Mesangial cell (primary cell): ENCODE measurements around the gene MTG2. TPM values are rescaled to one million over a fixed set of nuclear protein-coding genes. Genes with fewer than 3 reads are reported as not detected.

Source experiments
- total RNA-seq: library from RNA; depleted of rRNA; stranded (reverse); fragments of >200 nt; gene quantifications from 2 replicates; pipeline ENCODE4 v1.2.3, GENCODE V29; 2015

The MTG2 gene, protein sequence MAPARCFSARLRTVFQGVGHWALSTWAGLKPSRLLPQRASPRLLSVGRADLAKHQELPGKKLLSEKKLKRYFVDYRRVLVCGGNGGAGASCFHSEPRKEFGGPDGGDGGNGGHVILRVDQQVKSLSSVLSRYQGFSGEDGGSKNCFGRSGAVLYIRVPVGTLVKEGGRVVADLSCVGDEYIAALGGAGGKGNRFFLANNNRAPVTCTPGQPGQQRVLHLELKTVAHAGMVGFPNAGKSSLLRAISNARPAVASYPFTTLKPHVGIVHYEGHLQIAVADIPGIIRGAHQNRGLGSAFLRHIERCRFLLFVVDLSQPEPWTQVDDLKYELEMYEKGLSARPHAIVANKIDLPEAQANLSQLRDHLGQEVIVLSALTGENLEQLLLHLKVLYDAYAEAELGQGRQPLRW
- 22.6 and 27.4 TPM in 2 replicates for total RNA-seq

DNA sequence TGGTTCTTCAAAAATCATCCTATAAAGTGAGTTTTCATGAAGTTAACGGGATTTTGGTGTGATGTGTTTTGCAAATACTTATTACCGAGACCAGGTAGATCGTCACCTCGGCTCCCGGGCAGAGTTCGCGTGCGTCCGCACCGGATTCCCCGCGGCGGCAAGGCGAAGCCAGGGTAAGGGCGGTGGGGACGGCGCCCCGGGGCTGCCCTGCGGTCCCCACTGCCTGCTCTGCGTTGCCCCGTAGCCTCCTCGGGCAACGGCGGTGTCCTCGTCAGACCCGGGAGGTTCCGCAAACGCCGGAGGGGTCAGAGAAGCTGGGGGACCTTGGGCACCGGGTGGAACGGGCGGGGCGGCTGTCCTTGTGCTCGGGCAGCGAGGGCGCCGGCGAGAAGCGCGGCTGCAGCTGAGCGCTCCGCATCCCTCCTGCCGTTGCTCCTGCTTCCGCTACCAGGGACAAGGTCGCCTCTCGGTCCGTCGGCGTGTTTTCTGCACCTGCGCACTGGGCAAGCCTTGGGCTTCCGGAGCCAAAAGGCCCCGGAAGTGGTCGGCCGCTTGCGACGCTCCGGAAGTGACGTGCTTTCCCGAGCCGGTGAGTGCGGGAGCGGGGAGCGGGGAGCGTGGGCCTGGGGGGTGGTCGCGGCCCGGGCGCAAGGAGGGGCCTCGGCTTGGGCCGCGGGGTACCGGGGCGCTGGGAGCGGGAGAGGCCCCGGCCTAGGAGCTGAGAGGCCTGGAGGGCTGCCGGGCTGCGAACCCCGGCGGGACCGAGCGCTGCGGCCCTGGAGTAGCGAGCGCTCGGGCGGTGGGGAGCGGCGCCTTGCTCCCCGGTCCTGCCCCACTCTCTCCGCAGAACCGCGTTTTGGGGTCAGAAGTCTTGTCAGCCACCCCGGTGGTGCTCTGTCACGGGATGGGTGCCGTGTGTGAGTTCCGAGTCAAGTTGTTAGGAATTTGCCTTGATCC, at the start of gene MTG2:
MTG2 (plus strand) TSS at position 560 of the 957 bp plus-strand sequence. CDS start 10,393 bp downstream, outside the sequence.

DNA sequence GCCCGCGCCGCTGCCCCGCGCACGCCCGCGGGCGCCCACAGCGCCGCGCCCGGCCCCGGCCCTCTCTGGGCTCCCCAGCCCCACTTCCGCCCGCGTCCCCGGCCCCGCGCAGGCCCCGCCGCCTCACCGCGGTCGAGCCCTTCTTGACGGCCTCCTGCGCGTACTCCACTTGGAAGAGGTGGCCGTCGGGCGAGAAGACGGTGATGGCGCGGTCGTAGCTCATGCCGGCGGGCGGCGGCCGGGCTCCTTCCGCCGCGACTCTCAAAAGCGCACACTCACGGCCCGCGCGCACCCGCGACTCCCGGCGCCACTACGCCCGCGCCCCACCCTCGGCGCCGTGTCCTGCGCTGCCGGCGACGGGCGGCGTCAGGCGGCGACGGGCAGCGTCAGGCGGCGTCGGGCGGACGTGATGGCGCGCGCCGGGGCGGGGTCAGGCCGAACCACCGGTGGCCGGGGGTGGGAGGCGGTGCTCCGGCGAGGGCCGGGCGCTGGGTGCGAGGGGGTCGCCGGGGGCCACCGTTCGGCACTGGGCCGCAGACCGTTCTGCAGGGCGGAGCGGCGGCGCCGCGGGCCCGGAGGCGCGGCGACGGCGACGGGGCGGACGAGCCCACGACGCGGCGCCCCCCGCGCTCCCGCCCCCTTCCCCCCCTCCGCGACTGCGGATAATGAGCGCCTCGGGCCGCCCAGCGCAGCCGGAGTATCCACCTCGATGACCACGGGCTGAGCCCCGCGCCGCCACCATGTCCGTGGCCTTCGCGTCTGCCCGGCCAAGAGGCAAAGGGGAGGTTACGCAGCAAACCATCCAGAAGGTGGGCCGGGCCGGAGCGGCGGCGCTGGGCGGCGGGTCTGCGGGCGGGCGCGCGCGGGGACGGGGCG, 39.5 kb upstream of the MTG2 start, which contains the start of the genes PSMA7 and SS18L1:
PSMA7 (minus strand) TSS at position 314 of the 876 bp plus-strand sequence; CDS start at position 223, 91 bp downstream.
SS18L1 (plus strand) TSS at position 689 of the 876 bp plus-strand sequence; CDS start at position 741, 52 bp downstream.

DNA sequence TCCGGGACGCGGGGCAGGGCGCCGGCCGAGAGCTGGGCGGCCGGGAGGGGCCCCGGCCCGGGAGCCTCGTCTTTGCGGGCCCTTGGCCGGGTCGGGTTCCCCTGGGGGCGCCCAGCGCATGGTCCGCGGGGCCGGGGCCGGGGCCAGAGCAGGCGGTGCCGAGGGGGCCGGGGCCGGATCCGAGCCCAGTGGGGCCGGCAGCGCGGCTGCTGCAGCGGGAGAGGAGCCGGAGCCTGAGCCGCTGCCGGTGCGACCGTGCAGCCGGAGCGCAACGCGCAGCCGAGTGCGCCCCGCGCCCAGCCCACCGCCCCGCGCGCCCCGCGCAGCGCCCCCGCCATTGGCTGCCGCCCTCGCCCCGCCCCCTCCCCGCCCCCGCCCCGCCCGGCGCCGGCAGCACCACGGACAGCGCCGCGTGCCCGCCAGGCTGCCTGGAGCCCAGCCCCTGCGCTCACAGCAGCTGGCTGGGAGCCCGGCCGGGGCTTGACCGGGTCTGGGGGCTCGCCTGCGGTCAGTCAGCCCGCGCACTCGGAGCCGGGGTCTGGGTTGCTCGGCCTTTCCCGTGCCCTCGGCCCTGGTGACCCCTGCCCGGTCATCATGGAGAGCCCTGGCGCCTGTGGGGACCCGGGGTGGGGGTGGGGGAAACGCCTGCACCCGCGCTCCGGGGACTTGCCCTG, 37.3 kb downstream of the MTG2 start, which contains the start of gene HRH3:
HRH3 (minus strand) TSS at position 287 of the 674 bp plus-strand sequence. CDS start 308 bp downstream, outside the sequence.

DNA sequence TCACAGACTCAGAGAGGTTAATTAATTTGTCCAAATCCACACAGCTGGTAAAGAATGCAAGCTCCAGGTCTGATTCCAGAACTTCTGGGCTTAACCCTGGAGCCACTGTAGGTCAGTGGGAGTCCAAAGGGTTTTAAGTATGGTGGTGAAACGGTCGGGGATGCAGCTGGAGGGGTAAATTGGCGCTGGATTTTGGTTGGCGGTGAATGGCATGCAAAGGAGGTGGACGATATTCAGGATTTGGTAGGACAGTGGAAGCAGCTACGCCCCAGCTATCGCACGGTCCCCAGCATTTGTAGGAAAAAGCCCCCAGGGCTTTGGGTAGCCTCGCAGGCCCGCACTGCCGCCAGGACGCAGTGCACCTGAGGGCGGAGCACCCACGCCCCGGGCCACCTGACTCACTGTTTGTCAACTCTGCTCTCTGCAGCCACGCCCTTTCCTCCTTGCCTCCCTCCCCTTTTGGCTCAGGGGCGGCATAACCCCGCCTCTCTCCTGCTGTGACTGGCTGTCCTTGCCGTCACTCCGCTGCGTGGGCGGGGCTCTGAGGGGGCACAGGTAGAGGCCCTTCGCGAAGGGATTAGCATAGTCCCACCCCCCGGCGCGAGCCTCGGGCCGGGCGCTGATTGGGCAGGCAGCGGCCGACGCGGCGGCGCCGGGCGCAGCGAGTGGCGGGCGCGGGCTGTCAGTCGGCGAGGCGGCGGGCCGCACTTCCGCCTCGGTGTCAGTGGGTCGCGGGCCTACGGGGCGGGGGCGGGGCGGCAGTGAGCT, 55.2 kb downstream of the MTG2 start, which contains the start of gene OSBPL2:
OSBPL2 (plus strand) TSS at position 721 of the 768 bp plus-strand sequence. CDS start 17,664 bp downstream, outside the sequence.

Other genes starting within 250 kb of the MTG2 start
- gene TAF4, start 117.1 kb upstream of the MTG2 start, total RNA-seq, result 5.1 and 6.6 TPM in 2 replicates
- 22.1 and 27.5 TPM in 2 replicates for gene LSM14B, start 60.6 kb upstream of the MTG2 start, total RNA-seq
- gene PSMA7, start 39.6 kb upstream of the MTG2 start, total RNA-seq, result 197 and 420 TPM in 2 replicates
- gene SS18L1, start 39.3 kb upstream of the MTG2 start, total RNA-seq, result 11.7 and 18.9 TPM in 2 replicates
- not detected in 2 replicates for gene HRH3, start 37.2 kb downstream of the MTG2 start, total RNA-seq
- 11.4 and 15.8 TPM in 2 replicates for gene OSBPL2, start 55.5 kb downstream of the MTG2 start, total RNA-seq
- gene ADRM1, start 120.0 kb downstream of the MTG2 start, total RNA-seq, result 161 and 254 TPM in 2 replicates
- 226 and 838 TPM in 2 replicates for gene LAMA5, start 184.3 kb downstream of the MTG2 start, total RNA-seq
- 1,188 and 1,768 TPM in 2 replicates for gene RPS21, start 204.1 kb downstream of the MTG2 start, total RNA-seq
- 2.3 and 5.2 TPM in 2 replicates for gene CABLES2, start 224.3 kb downstream of the MTG2 start, total RNA-seq
- gene RBBP8NL, start 244.5 kb downstream of the MTG2 start, total RNA-seq, result not detected in 2 replicates